DOHH2 (cell line): ENCODE data around the gene TRAF3IP3.

Source experiments
- H3F3A ChIP-seq: fragments of 200-600 bp; sonication (generic), shearing (Covaris generic); 2 replicates; pipeline ENCODE4 v1.6.0; 2016; ENCODE audit warnings: antibody characterized with exemption, mild to moderate bottlenecking; ENCODE audit not compliant: control insufficient read depth, insufficient read depth
- H3K27ac ChIP-seq: fragments of 200-600 bp; sonication (generic); 2 replicates; pipeline ENCODE4 v1.5.1; 2014; ENCODE audit warnings: low read depth, mild to moderate bottlenecking, low read length, moderate library complexity
- H3K27me3 ChIP-seq: fragments of 200-600 bp; sonication (generic); 2 replicates; pipeline ENCODE4 v1.6.1; 2014; ENCODE audit warnings: mild to moderate bottlenecking, low read length, mixed read lengths; ENCODE audit not compliant: control insufficient read depth
- H3K36me3 ChIP-seq: fragments of 200-600 bp; sonication (generic); 2 replicates; pipeline ENCODE4 v1.6.1; 2014; ENCODE audit warnings: mild to moderate bottlenecking, low read length, moderate library complexity, mixed read lengths; ENCODE audit not compliant: control insufficient read depth
- H3K4me1 ChIP-seq: fragments of 200-600 bp; sonication (generic); 2 replicates; pipeline ENCODE4 v1.6.1; 2014; ENCODE audit warnings: mild to moderate bottlenecking, low read length, mixed read lengths; ENCODE audit not compliant: control insufficient read depth
- H3K4me2 ChIP-seq: fragments of 200-600 bp; sonication (generic); 2 replicates; pipeline ENCODE4 v1.6.0; 2014; ENCODE audit warnings: mild to moderate bottlenecking, low read length, moderate library complexity
- H3K4me3 ChIP-seq: fragments of 200-600 bp; sonication (generic); 2 replicates; pipeline ENCODE4 v1.5.1; 2014; ENCODE audit warnings: mild to moderate bottlenecking, low read length, mixed read lengths
- H3K79me2 ChIP-seq: fragments of 200-600 bp; sonication (generic); 2 replicates; pipeline ENCODE4 v1.6.1; 2014; ENCODE audit warnings: mild to moderate bottlenecking, low read length, mixed read lengths; ENCODE audit not compliant: control insufficient read depth
- H3K9me2 ChIP-seq: fragments of 200-600 bp; sonication (generic); replicated peaks from 2 replicates; pipeline ENCODE4 v1.6.1; 2014; ENCODE audit warnings: mild to moderate bottlenecking, low read length, mixed read lengths; ENCODE audit not compliant: control insufficient read depth
- H3K9me3 ChIP-seq: fragments of 200-600 bp; sonication (generic); 2 replicates; pipeline ENCODE4 v1.6.1; 2014; ENCODE audit warnings: antibody characterized with exemption, low read length, mixed read lengths; ENCODE audit not compliant: control insufficient read depth, insufficient read depth
- H4K20me1 ChIP-seq: fragments of 200-600 bp; sonication (generic); 2 replicates; pipeline ENCODE4 v1.6.0; 2014; ENCODE audit warnings: low read depth, mild to moderate bottlenecking, antibody characterized with exemption, low read length, moderate library complexity; ENCODE audit not compliant: control insufficient read depth, insufficient read depth
- EZH2phosphoT487 ChIP-seq: fragments of 200-600 bp; sonication (generic); IDR thresholded peaks from 2 replicates; pipeline ENCODE4 v1.6.1; 2017; ENCODE audit warnings: borderline replicate concordance, mild to moderate bottlenecking, antibody characterized with exemption, low read length, moderate library complexity, mixed read lengths
- TF ChIP-seq, protein P1 (sequence below): fragments of 200-600 bp; sonication (generic); IDR thresholded peaks from one replicate; pipeline ENCODE4 v1.5.1; 2014; ENCODE audit warnings: antibody characterized with exemption, mild to moderate bottlenecking, low read depth, low read length; ENCODE audit not compliant: poor library complexity, severe bottlenecking

The TRAF3IP3 gene

GRCh38 chr1:209749670-209750323, 6.1 kb upstream of the TRAF3IP3 start:
- H3K4me2 ChIP-seq, result no peak overlapping the region
- H3K4me1 ChIP-seq, result peaks cover 11% of the 10 kb centered on the region
- H3K27me3 ChIP-seq, result peaks cover 6% of the 10 kb centered on the region; the same call in 1 of the 2 replicates

GRCh38 chr1:209751627-209752231, 4.1 kb upstream of the TRAF3IP3 start:
- Histone ChIP-seq H3K4me1 (peaks cover 30% of the 10 kb centered on the region), H3K27ac (no peak overlapping the region), H4K20me1 (no peaks in the 10 kb centered on the region), H3K36me3 (peaks cover 3% of the 10 kb centered on the region; the same call in 1 of the 2 replicates), H3K27me3 (peaks cover 2% of the 10 kb centered on the region; the same call in 1 of the 2 replicates), H3K4me3 (no peak overlapping the region), H3K79me2 (peaks cover 5% of the 10 kb centered on the region; the same call in 1 of the 2 replicates), H3F3A (peaks cover 5% of the 10 kb centered on the region; the same call in 1 of the 2 replicates), H3K4me2 (no peak overlapping the region), H3K9me3 (no peaks in the 10 kb centered on the region), H3K9me2 (no peaks in the 10 kb centered on the region)
- TF ChIP-seq, protein P1, sequence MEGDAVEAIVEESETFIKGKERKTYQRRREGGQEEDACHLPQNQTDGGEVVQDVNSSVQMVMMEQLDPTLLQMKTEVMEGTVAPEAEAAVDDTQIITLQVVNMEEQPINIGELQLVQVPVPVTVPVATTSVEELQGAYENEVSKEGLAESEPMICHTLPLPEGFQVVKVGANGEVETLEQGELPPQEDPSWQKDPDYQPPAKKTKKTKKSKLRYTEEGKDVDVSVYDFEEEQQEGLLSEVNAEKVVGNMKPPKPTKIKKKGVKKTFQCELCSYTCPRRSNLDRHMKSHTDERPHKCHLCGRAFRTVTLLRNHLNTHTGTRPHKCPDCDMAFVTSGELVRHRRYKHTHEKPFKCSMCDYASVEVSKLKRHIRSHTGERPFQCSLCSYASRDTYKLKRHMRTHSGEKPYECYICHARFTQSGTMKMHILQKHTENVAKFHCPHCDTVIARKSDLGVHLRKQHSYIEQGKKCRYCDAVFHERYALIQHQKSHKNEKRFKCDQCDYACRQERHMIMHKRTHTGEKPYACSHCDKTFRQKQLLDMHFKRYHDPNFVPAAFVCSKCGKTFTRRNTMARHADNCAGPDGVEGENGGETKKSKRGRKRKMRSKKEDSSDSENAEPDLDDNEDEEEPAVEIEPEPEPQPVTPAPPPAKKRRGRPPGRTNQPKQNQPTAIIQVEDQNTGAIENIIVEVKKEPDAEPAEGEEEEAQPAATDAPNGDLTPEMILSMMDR, result no peak
- no peak for TF ChIP-seq EZH2phosphoT487

More at GRCh38 chr1:209749670-209750323, 6.1 kb upstream of the TRAF3IP3 start:
- H4K20me1 ChIP-seq, result no peaks in the 10 kb centered on the region
- no peaks in the 10 kb centered on the region for H3K36me3 ChIP-seq
- peaks cover 5% of the 10 kb centered on the region; the same call in 1 of the 2 replicates for H3F3A ChIP-seq
- TF ChIP-seq, protein P1, result no peak
- no peak for TF ChIP-seq EZH2phosphoT487
- H3K79me2 ChIP-seq, result no peaks in the 10 kb centered on the region
- H3K9me3 ChIP-seq, result no peaks in the 10 kb centered on the region
- no peak overlapping the region for H3K27ac ChIP-seq
- no peak overlapping the region for H3K4me3 ChIP-seq
- no peaks in the 10 kb centered on the region for H3K9me2 ChIP-seq

DNA sequence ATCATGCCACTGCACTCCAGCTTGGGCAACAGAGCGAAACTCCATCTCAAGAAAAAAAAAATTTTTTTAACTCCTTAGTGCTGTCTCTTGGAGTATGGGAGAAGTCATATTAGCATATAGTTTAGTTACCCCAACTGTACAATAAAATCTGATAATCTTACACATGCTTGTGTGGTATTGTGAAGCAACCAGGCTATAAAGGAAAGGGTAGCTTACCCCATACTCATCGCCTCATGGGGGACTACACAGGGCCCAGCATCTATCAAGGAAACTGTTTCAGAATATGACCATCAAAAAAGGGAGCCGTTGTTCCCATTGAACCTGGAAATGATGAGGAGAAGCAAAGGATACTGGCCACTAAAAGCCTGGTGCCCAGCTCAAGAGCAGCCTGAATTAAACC, 3.0 kb upstream of the TRAF3IP3 start:
- H3K27me3 ChIP-seq, result no peaks in the 10 kb centered on the region
- H4K20me1 ChIP-seq, result no peaks in the 10 kb centered on the region
- peaks cover 5% of the 10 kb centered on the region; the same call in 1 of the 2 replicates for H3F3A ChIP-seq
- H3K4me2 ChIP-seq, result no peak overlapping the region
- peaks cover 6% of the 10 kb centered on the region; the same call in 1 of the 2 replicates for H3K36me3 ChIP-seq
- peaks cover 12% of the 10 kb centered on the region; the same call in 1 of the 2 replicates for H3K79me2 ChIP-seq
- H3K4me3 ChIP-seq, result no peak overlapping the region
- peaks cover 31% of the 10 kb centered on the region for H3K4me1 ChIP-seq
- TF ChIP-seq, protein P1, result no peak
- no peak for TF ChIP-seq EZH2phosphoT487
- H3K9me2 ChIP-seq, result no peaks in the 10 kb centered on the region
- H3K9me3 ChIP-seq, result no peaks in the 10 kb centered on the region
- H3K27ac ChIP-seq, result no peak overlapping the region
